NK-92 treated with Interleukin-12 subunit alpha and Interleukin-12 subunit beta, amount 100 ng/mL, for 24 hours (cell line): ENCODE results near the gene SHC3.

Experiments
- DNase-seq: peaks from one replicate; lab custom pipeline; 2025; lab: John Stamatoyannopoulos, UW

Gene SHC3

GRCh38 chr9:89186960-89187359 lies 8.3 kb upstream of the SHC3 start:
- no peak for DNase-seq

GRCh38 chr9:89185980-89186379 lies 7.4 kb upstream of the SHC3 start:
- DNase-seq: no peak

- no peak for DNase-seq
These were observed 4.5 kb upstream of the SHC3 start for GRCh38 chr9:89183146-89183545.

DNA sequence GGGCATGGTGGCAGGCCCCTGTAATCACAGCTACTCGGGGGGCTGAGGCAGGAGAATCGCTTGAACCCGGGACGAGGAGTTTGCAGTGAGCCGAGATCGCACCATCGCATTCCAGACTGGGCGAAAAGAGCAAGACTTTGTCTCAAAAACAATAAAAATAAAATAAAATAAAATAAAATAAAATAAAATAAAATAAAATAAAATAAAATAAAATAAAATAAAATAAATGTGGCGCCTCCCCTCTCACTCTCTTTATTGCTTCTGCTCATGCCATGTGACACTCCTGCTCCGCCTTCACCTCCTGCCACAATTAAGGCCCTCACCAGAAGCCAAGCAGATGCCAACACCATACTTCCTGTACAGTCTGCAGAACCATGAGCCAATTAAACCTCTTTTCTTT lies 3.8 kb upstream of the SHC3 start:
- no peak for DNase-seq

GRCh38 chr9:89179895-89180734 lies 1.5 kb upstream of the SHC3 start:
- DNase-seq: no peak

DNA sequence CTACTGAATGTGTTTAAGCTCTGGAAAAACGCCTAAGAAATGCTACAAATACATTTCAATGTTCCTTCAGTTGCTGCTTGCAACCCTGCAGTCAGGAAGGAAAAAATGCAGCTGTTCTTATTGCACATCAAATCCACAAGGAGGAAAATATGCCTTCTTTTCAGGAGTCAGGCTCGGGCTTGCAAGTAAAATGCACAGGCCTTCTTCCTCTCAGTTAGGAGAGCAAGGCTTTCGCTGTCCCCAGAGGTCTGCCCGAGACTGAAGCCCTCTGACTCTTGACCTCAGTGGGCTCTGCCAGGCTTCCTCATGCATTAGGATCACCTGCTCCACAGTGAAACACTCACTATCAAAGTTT lies 899 bp upstream of the SHC3 start:
- DNase-seq: no peak

DNA sequence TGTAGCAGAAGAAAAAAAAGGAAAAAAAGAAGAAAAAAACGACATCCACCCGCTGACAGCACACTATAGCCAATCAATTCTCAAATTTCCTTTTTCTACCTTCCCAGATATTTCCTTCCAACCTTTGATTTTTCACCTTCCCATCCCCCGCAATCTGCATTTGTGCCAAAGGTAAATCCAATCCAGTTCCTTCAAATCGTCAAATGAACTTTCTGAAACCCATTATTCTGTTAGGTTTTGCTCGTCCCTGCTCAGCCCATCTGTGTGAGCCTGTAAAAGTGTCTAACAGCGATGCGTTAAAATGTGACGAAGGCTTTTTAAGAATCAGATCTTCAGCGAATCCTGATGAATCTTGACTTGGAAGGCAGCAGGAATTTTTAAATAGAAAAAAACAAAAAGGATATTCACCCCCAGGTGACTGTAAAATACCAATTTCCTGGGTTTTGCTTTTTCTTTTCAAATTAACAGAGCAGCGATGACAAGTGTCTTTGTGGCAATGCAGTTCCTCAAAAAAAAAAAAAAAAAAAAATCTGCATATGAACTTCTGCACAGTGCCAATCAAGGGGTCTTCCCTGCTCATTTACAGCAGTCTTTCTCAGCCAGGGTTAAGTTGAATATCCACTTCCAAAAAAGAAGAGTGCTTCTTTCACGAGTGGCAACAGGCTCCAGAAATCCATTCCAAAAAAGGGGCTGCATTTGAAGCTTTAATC lies 367 bp upstream of the SHC3 start:
- DNase-seq: no peak

DNA sequence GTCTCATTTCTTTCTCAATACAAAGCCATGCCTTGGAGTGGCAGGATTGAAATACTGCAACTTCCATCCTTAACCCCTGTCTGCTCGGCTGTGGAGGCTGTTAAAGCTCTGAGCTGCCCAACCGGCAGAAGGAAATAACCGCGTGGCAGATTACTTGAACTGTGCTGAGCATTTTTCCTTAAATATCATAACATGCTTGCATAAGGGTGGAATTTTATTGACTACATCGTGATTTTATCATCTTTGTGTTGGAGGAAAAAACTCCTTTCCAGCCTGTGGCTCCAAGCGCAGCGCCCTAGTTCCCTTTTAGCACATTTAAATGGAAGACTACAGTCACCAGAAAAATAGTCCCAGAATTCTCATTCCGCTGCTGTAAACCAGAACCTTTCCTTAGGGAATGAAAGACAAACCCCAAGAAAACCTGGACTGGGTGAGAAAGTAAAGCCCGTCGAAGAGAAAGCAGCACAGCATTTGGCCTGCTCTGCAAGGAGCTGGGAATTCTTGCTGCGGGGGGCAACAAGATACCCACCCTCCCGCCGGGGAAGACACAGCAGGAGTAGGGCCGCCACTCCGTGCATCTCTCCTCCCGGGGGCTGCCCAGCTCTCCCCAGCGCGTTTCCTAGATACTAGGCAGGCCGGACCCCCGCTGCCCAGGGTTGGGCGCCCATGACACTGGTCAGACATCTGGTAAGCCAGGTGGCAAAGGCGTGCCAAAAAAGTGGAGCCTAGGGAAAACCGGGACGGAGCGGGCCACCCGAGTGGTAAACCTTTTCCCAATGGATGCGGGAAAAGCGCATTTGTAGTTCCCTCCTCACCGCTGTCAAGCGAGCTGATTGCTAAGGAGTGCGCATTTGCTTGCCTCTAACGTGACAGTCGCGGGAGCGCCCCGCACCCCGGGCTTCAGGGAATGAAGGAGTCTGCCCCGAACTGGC lies 1.3 kb downstream of the SHC3 start:
- no peak for DNase-seq

DNA sequence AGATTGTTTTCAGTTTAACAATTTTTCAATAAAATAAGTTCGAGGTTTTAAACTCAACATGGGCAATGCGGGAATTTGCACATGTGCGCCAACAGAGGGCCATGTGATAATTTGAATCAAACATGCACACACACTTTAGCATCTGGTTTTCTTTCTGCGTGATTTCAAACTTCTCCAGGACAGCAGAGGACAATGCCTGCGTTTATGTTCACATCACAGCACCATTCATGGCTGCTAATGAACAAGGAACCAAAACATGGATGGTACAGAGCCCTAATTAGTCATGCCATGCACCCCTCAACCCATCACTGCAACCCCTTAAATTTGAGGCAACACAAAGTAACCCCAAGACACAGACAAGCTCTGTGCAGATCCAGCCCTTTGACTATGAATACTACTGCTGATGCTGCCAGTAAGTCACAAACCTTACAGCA lies 2.8 kb downstream of the SHC3 start:
- no peak for DNase-seq

GRCh38 chr9:89174291-89174690 lies 4.3 kb downstream of the SHC3 start:
- DNase-seq: no peak

- no peak for DNase-seq
These were observed 5.5 kb downstream of the SHC3 start for GRCh38 chr9:89173072-89173471.

DNA sequence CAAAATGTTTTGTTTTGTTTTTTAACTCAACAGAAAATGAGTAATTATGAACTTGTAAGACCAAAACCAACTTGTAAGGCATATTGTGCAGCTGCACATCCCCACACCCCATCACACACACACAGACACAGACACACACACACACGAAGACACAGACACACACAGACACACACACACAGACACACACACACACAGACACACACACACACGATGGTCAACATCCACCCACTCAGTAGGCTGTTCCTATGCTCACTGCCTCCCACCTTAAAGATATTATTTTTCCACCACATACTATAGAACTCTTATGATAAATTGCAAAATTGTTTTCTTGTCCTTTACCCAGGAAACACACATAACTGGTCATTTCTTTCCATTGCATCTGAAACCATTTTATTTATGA lies 6.2 kb downstream of the SHC3 start:
- DNase-seq: no peak

DNA sequence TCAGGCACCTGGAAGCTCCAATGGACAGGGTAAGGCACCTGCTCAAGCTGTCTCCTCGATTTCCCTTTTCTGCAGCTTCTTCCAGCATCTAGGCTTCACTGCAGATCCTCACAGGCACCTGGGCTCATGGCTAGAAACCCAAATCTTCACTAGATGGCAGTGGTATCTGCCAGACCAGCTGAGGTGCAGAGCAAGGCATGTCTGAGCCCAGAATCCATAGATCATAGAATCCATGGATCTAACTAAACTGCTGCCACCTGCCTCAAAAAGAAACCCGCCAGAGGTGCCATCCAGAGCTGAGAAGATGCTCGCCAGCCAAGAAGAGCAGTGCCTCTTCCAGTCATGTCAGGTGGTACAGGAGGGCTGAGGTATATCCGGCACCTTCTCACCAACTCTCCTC lies 6.9 kb downstream of the SHC3 start:
- DNase-seq: no peak

- no peak for DNase-seq
These were observed 7.4 kb downstream of the SHC3 start for GRCh38 chr9:89171231-89171630.

GRCh38 chr9:89168901-89169813 lies 9.5 kb downstream of the SHC3 start:
- DNase-seq: no peak

DNA sequence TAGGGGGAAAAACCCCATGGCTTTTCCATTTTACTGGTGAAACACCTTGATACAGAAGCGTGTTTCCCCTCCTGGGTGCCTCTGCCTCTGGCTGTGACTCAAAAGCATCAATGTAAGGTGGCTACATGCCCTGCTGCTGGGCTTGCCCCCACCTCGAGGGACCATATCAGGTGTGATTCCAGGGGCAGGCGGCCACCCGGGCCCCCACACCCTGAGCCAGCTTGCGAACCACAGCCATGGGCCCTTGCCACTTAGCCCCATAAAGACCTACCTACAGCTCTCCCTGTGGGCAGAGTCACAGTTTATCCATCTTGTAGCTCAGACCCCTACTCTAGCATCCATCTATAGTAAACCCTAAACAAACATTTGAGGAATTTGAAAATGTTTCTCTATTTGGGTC lies 10.8 kb downstream of the SHC3 start:
- DNase-seq: no peak

DNA sequence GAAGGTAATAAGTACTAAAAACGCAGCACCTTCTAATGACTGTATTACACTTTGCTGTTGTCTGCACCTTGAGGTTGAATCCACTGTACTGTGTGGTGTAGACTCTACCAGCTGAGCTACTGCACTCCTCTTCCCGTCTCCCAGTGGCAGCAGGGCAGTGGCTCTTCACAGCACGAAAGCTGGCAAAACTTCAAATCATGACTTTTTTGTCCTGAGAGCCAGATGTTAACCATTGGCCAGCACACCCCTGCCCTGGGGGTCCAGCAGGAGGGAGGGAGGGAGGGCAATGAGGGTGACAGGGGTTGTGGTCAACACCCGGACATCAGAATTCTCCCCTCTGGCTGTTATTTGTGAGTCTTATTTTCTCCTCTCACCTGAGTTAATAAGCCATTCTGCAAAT lies 11.8 kb downstream of the SHC3 start:
- DNase-seq: no peak

GRCh38 chr9:89165880-89166279 lies 12.7 kb downstream of the SHC3 start:
- DNase-seq: no peak

DNA sequence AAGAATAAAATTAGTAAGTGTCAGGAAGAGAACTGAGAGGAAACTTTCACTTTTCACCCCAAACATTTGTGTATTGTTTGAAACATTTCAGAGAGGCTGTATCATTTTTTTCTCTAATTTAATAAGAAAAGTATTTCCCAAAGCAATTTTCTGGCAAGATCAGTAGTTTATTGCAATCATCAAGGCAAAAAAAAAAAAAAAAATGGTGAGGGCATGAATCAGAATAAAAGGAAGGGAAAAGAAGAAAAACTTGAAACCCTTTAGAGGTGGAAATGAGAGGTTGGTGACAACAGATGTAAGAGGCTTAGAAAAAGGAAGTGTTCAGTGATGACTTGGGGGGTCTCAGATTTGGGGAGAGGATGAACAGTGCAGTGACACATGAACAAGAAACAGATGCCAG lies 13.3 kb downstream of the SHC3 start:
- no peak for DNase-seq

DNA sequence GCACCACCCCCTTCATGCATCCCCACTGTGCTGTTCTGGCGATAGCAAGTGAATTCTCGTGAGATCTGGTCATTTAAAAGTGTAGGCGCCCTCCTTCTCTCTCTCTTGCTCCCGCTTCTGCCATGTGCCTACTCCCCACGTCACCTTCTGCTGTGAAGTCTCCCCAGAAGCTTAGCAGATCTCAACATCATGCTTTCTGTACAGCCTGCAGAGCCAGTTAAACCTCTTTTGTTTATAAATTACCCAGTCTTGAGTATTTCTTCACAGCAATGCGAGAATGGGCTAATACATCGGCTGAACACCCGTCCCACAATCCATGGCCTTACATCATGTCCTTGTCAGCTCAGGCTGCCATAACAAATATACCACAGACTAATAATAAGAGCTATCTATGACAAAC lies 17.4 kb downstream of the SHC3 start:
- DNase-seq: no peak

GRCh38 chr9:89160806-89161205 lies 17.8 kb downstream of the SHC3 start:
- DNase-seq: no peak
